DMS53 (cell line): ENCODE measurements around the gene CRYGC.
"Not testable (repeated sequence)": the region's sequence is repeated elsewhere in the genome, so short reads cannot be mapped to it uniquely, and the experiment has no call there.

Source experiments
- DNase-seq: peaks from one replicate; lab custom pipeline; 2025; lab: John Stamatoyannopoulos, UW

CRYGC gene, protein sequence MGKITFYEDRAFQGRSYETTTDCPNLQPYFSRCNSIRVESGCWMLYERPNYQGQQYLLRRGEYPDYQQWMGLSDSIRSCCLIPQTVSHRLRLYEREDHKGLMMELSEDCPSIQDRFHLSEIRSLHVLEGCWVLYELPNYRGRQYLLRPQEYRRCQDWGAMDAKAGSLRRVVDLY

DNA sequence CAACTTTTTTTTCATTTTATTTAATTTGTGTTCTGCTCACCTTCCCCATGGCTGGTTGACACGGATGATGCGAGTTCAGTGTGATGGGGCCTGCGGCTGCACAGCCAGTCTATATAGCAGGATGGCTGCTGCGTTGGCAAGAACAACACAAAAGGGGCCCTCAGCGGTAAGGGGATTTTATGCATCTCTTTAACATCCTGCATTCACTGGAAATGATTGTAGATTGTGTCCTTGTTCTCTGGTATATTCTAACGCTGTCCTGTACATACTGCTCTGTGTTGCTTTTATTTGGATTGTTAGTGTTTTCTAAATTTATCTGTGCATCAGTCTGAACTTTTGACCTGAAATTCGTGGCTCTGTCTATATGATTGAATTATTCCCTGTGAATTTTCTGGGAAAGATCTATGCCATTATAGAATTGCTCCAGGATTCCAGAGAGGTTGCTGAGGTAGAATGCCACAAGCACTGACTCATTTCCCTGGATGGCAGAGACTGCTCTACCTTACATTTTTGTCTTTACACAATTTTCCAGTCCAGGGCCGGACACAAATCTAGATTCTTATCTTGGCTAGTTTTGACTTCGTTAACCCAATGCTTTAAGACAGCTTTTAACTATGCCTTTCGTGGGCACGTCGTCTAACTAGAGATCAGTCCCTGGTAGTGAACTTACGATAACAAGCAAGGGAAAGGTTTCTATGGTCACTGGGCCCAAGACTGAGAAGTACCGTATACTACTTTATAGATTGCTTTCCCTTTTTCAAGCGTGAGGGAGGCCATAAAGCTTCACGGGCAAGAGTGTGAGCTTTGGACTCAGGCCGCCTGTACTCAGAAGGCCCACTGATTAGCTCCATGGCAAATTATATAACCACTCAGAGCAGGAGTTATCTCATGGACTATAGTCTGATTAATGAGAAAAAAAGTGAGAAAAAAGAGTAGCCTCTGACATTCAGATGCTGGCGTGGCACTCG lies at the start of gene CRYGC:
Gene CRYGC, minus strand, starts transcription at position 85 of the 968 bp plus-strand sequence. Its CDS starts 36 bp downstream, at position 49.
- DNase-seq = no peak

DNA sequence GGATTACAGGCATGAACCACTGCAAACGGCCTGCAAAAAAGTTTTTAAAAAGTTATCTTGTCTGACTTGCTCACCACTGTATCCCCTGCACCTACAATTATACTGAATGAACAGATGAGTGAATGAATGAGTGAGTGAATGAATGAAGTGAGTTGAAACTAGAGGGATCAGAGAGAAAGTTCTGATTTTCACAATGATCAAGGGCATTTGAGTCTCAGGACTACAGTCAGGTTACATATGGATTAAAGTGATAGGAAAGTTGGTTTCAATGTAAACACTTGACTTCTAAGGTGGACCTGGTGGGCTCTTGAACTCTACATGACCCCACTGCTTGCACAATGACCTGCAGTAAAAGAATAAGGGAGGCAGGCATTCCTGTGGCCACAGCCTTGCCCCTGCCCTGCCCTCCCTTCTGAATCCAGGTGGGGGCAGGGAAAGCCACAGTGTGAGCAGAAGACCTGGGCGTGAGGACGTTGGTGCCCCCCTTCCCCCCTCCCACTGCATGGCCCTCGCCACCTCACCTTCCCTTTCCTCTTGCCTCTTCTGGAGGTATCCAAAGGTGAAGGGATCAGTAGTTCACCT lies 49.5 kb upstream of the CRYGC start:
- DNase-seq = peak; percentile 56

DNA sequence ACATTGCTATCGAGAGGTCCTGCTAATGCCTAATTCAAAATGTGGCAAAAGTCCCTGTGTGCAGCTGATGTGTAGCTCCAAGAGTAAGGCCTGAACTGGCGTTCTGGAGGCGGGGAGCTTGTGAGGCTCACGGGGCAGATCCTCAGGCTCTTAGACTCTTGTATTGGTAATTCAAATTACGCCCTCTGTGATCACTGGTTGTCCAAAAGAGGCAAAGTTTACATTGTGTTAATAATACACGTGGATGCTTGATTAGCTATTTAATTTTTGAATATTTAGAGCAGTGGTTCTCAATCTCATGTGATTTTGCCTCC lies 46.2 kb upstream of the CRYGC start:
- DNase-seq = peak; percentile 23

GRCh38 chr2:208175069-208175839 lies 45.6 kb upstream of the CRYGC start:
- peak; percentile 93 for DNase-seq

DNA sequence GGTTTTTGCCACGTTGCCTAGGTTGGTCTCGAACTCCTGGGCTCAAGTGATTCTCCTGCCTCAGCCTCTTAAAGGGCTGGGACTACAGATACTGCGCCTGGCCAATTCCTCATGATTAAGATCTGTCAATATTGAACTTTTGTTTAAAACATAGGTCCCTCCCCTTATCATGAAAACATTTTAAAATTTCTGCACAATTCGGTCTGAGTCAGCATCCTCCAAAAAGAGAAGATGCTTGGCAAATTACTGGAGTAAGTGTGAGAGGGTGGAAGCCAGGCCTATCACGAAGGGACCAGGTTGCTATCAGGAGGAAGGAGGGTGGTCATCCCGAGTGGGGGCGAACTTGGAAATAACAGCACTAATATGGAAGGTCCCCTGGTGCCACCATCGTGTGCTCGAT lies 44.5 kb upstream of the CRYGC start:
- no peak for DNase-seq

DNA sequence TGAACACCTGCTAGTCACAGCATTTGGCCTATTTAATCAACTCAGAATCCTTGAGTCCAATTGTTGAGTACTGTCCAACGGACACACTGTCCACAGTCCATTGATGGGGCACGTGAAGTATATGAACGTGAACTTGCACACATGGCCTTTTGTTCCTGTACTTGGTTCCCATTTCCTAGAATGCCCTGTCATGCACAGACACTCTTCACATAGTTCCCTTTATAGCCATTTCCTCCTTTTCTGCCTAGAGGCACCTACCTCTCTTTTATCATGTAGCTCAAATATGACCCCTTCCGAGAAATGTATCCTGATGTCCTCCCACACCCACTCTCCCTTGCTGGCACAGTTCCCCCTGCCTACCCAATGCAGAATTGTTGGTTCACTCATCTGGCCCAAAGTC lies 42.5 kb upstream of the CRYGC start:
- DNase-seq = no peak

DNA sequence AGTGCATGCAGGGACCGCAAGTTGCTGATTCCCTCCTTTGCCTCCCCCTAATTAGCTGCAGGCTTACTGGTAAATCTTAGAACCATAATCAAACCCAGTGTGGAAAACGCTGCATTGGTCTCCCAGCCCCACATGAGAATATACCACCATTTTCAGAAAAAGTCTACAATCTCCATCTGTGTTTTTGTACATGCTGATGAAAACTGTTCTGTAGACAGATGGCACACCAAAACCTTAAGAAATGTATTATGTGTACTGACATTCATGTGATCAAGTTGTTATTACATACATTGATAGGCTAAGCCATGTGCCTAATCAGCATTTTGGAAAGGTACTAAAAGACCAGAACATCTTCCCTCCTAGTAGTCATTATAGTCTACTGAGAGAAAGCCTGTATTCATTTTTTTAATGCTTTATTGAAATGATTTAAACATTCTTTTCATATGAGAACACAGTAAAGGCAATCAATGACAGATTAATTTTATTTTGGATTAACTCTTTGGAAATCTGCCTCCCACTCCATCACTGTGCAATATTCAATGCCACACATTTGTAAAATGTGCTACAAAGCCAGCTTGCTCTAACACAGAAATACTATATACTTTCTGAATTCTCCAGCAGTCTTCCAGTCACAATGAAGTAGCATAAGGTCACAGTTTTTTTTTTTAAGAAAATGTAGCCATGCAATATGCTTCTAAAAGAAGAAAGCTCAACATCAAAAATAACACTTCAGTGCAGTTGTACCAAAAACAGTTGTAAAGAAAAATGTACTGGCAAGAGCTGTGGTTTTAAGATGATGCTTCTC lies 35.5 kb upstream of the CRYGC start:
- DNase-seq = no peak

- no peak for DNase-seq
These were observed 33.9 kb upstream of the CRYGC start, which contains the start of gene CRYGA for GRCh38 chr2:208163489-208163888. Gene CRYGA, minus strand, starts transcription at chr2:208163589. Its CDS starts 33 bp downstream, at chr2:208163556.

- no peak for DNase-seq
These were observed 26.8 kb upstream of the CRYGC start for GRCh38 chr2:208156439-208156838.

- no peak for DNase-seq
These were observed 23.5 kb upstream of the CRYGC start for GRCh38 chr2:208153156-208153555.

GRCh38 chr2:208150956-208151355 lies 21.3 kb upstream of the CRYGC start:
- no peak for DNase-seq

DNA sequence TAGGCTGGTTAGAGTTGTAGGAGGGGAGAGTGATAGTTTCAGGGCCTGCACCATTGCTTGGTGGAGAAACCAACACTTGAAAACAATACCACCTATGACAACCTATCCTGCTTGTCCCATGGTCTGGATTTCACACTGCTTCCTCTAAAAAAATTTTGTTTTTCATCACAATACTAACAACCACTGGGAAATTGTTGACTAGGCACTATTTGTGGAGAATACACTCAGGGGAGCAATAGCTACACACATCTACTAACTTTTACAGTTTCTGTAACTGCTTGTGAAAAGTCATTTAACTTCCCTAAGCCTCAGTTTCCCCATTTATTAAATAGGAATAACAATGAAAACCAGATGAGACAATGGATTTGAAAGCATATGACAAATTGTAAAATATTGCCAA lies 20.5 kb upstream of the CRYGC start:
- DNase-seq = no peak

- DNase-seq = no peak
These were observed 19.2 kb upstream of the CRYGC start for GRCh38 chr2:208148803-208149202.

DNA sequence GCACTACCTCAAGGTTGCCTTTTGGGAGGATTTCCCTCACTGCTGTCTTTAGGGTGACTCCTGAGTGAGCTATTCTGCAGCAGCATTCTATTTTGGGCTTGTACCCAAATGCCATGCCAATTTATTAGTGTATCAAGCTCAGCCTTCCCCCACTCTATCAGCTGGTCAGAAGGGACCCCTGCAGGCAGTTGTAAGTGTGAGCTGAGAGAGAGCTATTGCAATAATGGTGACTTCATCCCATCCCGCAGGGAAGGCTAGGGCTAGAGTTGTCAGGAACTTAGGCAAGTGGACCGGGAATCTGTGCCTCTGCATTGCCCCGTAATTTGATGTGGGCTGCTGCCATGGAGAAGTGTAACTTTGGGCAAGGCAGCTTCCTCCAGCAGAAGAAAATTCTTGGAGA lies 18.1 kb upstream of the CRYGC start:
- DNase-seq = no peak

DNA sequence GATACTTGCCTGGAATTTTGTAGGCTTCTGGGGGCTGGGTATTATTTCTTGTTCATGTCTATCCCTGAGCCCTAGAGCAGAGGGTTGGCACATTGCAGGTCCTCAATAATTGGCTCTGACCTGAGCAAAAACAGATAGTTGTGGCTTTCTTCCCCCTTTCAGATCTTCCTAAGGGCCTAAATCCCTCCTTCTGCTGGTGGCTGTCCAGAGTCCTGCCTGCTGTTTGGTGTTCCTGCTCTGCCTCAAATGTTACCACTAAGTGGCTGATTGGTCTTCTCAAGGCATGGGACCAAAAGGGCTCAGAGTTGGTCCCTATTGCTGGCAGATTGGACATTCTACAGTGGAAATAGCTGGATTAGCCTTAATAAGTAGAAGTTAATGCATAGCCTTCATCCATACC lies 17.4 kb upstream of the CRYGC start:
- no peak for DNase-seq

GRCh38 chr2:208146006-208146405 lies 16.4 kb upstream of the CRYGC start, which contains the start of gene CRYGB:
Gene CRYGB, minus strand, starts transcription at chr2:208146158. Its CDS starts 38 bp downstream, at chr2:208146120.
- DNase-seq = no peak

DNA sequence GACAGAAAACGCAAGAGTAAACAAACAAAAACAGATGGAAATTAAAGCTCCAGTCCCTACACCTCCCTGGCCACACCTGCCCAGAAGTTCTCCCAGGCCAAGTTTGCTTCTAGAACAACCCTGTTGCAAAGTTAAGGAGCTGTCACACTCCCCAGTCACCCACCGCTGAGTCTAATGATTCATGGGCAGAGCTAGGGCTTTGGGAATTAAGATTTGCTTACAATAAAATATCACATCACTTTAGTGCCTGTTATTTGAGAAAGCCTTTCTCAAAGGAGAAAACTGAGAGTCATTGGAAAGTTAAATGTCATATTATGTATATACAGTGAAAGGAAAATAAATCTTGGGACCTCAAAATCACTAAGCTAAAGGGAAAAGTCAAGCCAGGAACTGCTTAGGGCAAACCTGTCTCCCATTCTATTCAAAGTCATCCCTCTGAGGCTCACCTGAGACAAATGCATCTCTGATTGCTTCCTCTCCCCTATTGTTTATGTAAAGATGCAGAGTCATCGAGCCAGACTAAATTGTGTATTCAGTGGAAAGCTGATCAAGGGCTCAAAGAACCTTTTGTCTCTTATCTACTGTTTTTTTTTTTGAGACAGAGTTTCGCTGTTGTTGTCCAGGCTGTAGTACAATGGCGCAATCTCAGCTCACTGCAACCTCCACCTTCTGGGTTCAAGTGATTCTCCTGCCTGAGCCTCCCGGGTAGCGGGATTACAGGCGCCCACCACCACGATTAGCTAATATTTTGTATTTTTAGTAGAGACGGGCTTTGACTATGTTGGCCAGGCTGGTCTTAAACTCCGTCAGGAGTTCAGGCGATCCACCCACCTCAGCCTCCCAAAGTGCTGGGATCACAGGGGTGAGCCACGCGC lies 13.5 kb upstream of the CRYGC start:
- peak; percentile 57 for DNase-seq

GRCh38 chr2:208142240-208142924 lies 12.8 kb upstream of the CRYGC start:
- peak; percentile 9 for DNase-seq

DNA sequence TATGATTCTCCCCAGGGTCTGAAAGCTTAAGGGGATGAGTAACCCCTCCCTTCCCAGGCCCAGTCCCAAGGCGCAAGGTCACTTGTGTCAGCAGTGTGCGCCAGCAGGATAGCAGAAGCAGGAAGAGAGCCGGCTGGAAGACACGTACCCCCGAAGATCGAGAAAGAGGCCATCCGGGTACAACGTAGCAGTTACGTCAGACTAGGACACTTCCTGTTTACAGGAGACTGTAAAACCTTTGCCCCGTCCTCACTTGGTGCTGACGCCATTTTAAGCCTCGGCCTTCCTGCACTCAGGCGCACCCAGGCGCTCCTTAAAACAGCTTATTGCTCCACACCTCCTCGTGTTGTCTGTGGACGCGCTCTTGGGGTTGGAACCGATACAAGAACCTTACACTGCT lies 9.8 kb upstream of the CRYGC start:
- no peak for DNase-seq

DNA sequence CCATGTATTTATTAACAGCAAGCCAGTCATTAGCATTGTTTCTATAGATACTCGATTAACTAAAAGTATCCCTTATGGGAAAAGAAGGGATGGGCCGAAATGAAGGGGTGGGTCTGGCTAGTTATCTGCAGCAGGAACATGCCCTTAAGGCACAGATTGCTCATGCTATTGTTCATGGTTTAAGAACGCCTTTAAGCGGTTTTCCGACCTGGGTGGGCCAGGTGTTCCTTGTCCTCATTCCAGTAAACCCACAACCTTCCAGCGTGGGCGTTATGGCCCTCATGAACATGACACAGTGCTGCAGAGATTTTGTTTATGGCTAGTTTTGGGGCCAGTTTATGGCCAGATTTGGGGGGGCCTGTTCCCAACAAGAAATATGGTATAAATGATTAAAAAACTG lies 8.7 kb upstream of the CRYGC start:
- DNase-seq = not testable (repeated sequence)
